HG02571 (cell line): ENCODE measurements around the gene PLEKHH3.
"Not testable (repeated sequence)": the region's sequence is repeated elsewhere in the genome, so short reads cannot be mapped to it uniquely, and the experiment has no call there.

ENCODE experiments used
- ATAC-seq: cut with Tn5 transposase; IDR thresholded peaks from one replicate; pipeline ENCODE4 v1.9.1; 2021; ENCODE audit warnings: mild to moderate bottlenecking, moderate library complexity; ENCODE audit not compliant: unreplicated experiment

Gene PLEKHH3

GRCh38 chr17:42673266-42673884 lies 3.4 kb downstream of the PLEKHH3 start:
- no peak for ATAC-seq

GRCh38 chr17:42672038-42672437 lies 4.8 kb downstream of the PLEKHH3 start:
- ATAC-seq = no peak

DNA sequence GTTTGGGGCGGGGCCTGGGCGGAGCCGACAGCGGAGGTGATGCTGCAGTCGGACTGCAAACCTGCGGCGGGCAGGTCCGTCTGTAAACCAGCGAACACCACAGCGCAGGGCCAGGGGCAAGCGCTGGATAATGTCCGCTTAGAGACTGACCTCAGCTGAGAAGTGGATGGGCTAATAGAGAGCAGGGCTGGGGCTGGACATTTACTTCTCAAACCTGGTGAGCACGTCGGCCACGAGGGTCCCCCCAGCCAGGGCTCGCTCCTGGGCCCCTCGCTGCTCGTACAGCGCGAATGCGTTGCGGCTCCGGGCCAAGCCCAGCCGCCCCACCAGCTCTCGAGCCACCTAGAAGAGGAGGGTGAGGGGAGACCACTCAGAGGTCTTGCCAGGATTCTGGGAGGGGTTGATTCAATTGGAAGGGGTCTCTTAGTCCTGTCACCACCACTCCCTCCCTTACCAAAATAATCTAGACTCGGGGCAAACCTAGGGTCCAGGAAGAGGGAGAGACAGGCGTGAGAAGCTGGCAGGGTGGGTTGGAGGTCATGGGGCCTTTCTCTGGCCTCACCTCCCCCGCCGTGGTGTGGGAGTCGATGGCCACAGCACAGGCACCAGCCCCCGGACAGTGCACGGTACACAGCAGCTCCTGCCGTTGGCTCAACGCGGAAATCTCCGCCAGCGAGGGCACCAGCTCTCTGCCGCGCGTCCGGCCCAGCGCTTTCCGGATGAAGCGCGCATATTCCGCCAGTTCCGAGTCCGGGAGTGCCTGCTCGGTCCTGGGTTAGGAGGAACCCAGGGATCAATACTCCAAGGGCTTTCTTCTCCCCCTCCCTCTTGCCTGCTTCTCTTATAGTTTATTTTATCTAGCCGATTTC lies 5.8 kb downstream of the PLEKHH3 start:
- ATAC-seq = no peak

GRCh38 chr17:42669977-42670788 lies 6.6 kb downstream of the PLEKHH3 start:
- no peak for ATAC-seq

DNA sequence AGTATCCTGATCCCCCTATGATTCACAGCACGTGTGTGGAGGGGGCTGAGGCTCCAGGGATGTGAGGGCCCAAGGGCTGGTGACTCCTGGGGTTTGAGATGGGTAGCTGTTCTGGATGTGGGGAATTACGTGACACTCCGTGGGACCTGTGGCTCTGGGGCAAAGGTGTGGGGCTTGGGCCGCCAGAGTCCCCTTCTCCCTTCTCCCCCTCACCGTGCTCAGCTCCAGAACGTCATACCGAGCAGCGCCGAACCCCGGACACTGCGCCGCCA lies 7.2 kb downstream of the PLEKHH3 start:
- ATAC-seq = no peak

GRCh38 chr17:42667088-42667951 lies 9.5 kb downstream of the PLEKHH3 start:
- no peak for ATAC-seq

- ATAC-seq = not testable (repeated sequence)
These were observed 10.7 kb downstream of the PLEKHH3 start for GRCh38 chr17:42666126-42666525.

GRCh38 chr17:42665581-42666001 lies 11.2 kb downstream of the PLEKHH3 start:
- ATAC-seq = no peak

GRCh38 chr17:42660692-42661345 lies 16.0 kb downstream of the PLEKHH3 start:
- no peak for ATAC-seq

DNA sequence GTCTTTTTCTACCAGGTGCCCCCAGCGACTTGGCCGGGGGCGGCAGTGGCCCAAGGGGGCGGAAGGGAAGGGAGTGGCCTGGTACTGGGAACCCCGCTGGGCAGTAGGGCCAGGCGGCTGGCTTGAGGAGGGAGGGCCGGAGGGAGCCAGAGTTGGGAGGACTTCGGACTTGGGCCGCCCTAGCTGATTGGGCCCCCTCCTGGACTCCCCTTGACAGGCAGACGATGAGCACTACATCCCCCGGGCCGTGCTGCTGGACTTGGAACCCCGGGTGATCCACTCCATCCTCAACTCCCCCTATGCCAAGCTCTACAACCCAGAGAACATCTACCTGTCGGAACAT lies 16.9 kb downstream of the PLEKHH3 start:
- not testable (repeated sequence) for ATAC-seq

DNA sequence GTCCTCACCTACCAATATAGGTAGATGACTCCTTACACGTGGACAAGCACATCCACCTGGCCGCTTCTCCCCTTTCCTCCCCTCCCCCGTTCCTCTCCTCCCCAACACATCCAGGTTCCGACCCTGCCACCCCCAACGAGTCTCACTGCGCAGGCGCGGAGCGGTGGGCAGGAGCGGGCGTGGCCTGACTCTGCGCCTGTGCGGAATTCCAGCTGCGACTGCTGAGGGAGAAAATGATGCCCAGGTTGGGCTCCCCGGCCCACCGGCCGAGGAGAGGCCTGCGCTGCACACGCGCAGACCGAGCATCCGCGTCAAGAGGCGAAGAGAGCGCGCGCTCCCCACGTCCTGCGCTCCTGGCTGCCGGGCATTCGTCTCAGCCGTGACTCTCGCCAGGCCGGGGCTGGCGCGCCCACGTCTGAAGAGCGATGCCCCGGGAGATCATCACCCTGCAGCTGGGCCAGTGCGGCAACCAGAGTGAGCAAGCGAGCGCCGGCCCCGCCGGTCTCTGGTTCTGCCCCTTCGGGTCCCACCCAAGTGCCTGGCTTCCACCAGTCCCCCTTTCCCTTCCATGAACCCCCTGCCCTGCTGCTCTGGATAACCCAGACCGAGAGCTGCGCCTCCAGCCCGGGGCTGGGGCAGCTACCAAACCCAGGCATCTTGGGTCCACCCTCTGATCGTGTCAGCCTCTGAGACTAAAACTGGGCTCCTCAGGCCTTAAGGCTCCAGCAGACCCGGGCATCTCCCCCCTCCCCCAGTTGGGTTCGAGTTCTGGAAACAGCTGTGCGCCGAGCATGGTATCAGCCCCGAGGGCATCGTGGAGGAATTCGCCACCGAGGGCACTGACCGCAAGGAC lies 17.5 kb downstream of the PLEKHH3 start, which contains the start of gene TUBG2:
Gene TUBG2, plus strand, starts transcription at position 206 of the 853 bp plus-strand sequence. Its CDS starts 220 bp downstream, at position 426.
- no peak for ATAC-seq

- ATAC-seq = no peak
These were observed 18.8 kb downstream of the PLEKHH3 start for GRCh38 chr17:42657824-42658588.

DNA sequence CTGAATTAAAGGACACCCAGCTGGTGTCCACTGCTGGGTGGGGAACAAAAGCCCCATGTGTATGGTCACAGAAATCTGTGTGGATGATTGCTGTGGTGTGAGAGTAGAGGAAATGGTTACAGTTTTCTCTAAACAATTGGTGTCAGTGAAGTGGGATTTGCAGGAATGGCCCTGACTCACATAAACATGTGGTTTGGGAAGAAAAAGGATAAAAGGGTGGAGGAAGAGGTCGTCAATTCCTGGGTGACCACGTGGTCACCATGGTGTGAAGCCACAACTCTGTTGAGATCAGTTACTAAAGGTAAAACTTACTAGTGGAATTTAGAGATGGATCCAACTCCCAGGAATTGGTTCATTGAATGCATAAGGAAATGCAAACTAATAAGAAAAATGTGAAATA lies 21.3 kb downstream of the PLEKHH3 start:
- no peak for ATAC-seq

GRCh38 chr17:42653179-42654124 lies 23.3 kb downstream of the PLEKHH3 start:
- no peak for ATAC-seq

GRCh38 chr17:42651392-42651791 lies 25.4 kb downstream of the PLEKHH3 start:
- no peak for ATAC-seq

DNA sequence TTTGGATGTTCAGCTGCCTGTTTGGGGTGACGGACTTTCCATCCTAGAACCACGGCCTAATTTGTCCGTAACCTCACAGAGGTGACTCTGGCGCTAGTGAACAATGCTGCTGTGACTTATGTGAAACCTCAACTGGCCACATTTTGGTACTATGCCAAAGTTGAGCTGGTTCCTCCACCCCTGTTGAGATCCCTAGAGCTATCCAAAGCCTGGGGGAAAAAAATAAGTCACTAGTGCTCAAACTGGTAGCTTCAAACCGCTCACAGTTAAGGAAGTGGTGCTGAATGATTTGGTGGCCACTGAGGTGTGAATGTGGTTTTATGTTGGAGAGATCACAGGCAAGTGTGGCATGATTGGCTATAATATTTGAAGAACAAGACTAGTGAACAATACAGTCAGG lies 29.0 kb downstream of the PLEKHH3 start:
- ATAC-seq = no peak

DNA sequence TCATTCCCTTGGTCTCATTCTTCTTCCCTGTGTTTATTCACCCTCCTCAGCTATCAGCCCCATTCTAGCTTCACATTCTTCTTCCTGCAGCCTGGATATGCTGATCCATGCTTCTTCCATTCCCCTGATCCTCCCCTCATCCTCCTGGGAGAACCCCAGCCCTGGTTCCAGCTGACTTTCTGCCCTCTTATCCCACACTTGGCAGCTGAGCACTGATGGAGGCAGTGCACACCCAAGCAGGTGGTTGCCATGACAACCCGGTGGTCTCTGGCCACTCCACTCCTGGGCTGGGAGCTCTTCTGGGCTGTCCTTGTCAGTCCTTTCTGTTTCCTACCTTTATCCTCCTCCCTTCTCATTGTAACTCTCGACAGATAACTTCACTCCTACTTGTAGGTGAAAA lies 34.5 kb downstream of the PLEKHH3 start:
- ATAC-seq = no peak
